ENCODE data around the gene PDLIM1. TPM values are rescaled to one million over a fixed set of nuclear protein-coding genes. Genes with fewer than 3 reads are reported as not detected.

Gene PDLIM1
- total and polyA plus RNA-seq, 9 donors = 13.9 to 138 (median 35.3) TPM

- WGBS, 3 donors = 53 to 81% (median 70%) methylated on average over 1 of the region's 1 CpG
- intact Hi-C loops (cut with DNase I) = no loop called here
- TF ChIP-seq EP300 (IDR thresholded peaks at IDR 0.05) = no peak
- no peak for TF ChIP-seq CTCF (IDR thresholded peaks at IDR 0.05)
These were observed 34.5 kb downstream of the PDLIM1 start for GRCh38 chr10:95256268-95256667.

GRCh38 chr10:95254629-95255028 lies 36.2 kb downstream of the PDLIM1 start:
- WGBS, 3 donors = 73 to 88% (median 81%) methylated on average over 3 of the region's 3 CpGs
- H3K4me3 ChIP-seq = no peak overlapping the region
- H3K4me1 ChIP-seq (ENCODE audit: insufficient read depth) = no peaks in the 10 kb centered on the region
- H3K9me3 ChIP-seq = peaks cover 0 to 4% of the 10 kb centered on the region in 2 donors
- H3K27me3 ChIP-seq = no peaks in the 10 kb centered on the region
- DNase-seq = no peak
- intact Hi-C loops (cut with DNase I) = no loop called here
- H3K27ac ChIP-seq = no peak overlapping the region
- H3K36me3 ChIP-seq = no peaks in the 10 kb centered on the region
- no peak for TF ChIP-seq CTCF (IDR thresholded peaks at IDR 0.05)
- no peak for TF ChIP-seq POLR2A (IDR thresholded peaks at IDR 0.05)
- TF ChIP-seq EP300 (IDR thresholded peaks at IDR 0.05) = no peak

More at GRCh38 chr10:95256268-95256667, 34.5 kb downstream of the PDLIM1 start:
- Histone ChIP-seq H3K27me3 (no peaks in the 10 kb centered on the region), H3K27ac (no peak overlapping the region), H3K9me3 (peaks cover 0 to 4% of the 10 kb centered on the region in 2 donors), H3K36me3 (no peaks in the 10 kb centered on the region), H3K4me1 (ENCODE audit: insufficient read depth) (no peaks in the 10 kb centered on the region), H3K4me3 (no peak overlapping the region)
- no peak for DNase-seq

- DNase-seq = no peak
- no peak for TF ChIP-seq CTCF (IDR thresholded peaks at IDR 0.05)
- no peak for TF ChIP-seq EP300 (IDR thresholded peaks at IDR 0.05)
- no peak for TF ChIP-seq POLR2A (IDR thresholded peaks at IDR 0.05)
- no peak overlapping the region for H3K27ac ChIP-seq
- intact Hi-C loops (cut with DNase I) = no loop called here
- H3K9me3 ChIP-seq = peaks cover 0 to 4% of the 10 kb centered on the region in 2 donors
- H3K4me1 ChIP-seq (ENCODE audit: insufficient read depth) = no peaks in the 10 kb centered on the region
- 77 to 91% (median 86%) methylated on average over 2 of the region's 2 CpGs for WGBS, 3 donors
- H3K27me3 ChIP-seq = no peaks in the 10 kb centered on the region
- H3K36me3 ChIP-seq = no peaks in the 10 kb centered on the region
- H3K4me3 ChIP-seq = no peak overlapping the region
These were observed 37.1 kb downstream of the PDLIM1 start for GRCh38 chr10:95253686-95254085.

GRCh38 chr10:95253007-95253406 lies 37.8 kb downstream of the PDLIM1 start:
- no peaks in the 10 kb centered on the region for H3K27me3 ChIP-seq
- intact Hi-C loops (cut with DNase I) = no loop called here
- no peaks in the 10 kb centered on the region for H3K36me3 ChIP-seq
- DNase-seq = no peak
- no peak overlapping the region for H3K27ac ChIP-seq
- no peaks in the 10 kb centered on the region for H3K4me1 ChIP-seq (ENCODE audit: insufficient read depth)
- WGBS, 3 donors = 65 to 75% (median 70%) methylated on average over 2 of the region's 2 CpGs
- TF ChIP-seq CTCF (IDR thresholded peaks at IDR 0.05) = no peak
- no peak for TF ChIP-seq POLR2A (IDR thresholded peaks at IDR 0.05)
- no peak for TF ChIP-seq EP300 (IDR thresholded peaks at IDR 0.05)
- H3K4me3 ChIP-seq = no peak overlapping the region
- peaks cover 0 to 4% of the 10 kb centered on the region in 2 donors for H3K9me3 ChIP-seq

All from ovary (tissue), 9 donors.